GM12874 (cell line): ENCODE results near the gene UTS2.

ENCODE experiments used
- TF ChIP-seq, protein P1 (sequence below): IDR thresholded peaks from 2 replicates; pipeline ENCODE4 v1.5.1; 2011; ENCODE audit warnings: low read depth, mild to moderate bottlenecking, control low read depth, low read length, moderate library complexity; ENCODE audit not compliant: insufficient read depth

UTS2 gene

DNA sequence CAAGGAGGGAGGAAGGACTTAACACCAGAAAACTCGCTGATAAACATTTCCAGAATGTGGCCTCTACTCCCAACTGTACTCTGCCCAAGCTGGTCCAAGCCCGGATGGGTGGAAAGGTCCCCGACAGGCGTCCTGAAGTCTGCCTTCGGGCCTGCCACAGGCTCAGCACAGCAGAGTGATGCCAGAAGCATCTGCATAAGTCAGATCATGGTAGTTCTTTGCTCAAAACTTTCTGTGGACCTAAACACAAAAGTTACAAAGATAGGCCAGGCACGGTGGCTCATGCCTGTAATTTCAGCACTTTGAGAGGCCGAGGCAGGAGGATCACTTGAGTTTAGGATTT lies 790 bp upstream of the UTS2 start:
- TF ChIP-seq, protein P1, sequence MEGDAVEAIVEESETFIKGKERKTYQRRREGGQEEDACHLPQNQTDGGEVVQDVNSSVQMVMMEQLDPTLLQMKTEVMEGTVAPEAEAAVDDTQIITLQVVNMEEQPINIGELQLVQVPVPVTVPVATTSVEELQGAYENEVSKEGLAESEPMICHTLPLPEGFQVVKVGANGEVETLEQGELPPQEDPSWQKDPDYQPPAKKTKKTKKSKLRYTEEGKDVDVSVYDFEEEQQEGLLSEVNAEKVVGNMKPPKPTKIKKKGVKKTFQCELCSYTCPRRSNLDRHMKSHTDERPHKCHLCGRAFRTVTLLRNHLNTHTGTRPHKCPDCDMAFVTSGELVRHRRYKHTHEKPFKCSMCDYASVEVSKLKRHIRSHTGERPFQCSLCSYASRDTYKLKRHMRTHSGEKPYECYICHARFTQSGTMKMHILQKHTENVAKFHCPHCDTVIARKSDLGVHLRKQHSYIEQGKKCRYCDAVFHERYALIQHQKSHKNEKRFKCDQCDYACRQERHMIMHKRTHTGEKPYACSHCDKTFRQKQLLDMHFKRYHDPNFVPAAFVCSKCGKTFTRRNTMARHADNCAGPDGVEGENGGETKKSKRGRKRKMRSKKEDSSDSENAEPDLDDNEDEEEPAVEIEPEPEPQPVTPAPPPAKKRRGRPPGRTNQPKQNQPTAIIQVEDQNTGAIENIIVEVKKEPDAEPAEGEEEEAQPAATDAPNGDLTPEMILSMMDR: no peak

DNA sequence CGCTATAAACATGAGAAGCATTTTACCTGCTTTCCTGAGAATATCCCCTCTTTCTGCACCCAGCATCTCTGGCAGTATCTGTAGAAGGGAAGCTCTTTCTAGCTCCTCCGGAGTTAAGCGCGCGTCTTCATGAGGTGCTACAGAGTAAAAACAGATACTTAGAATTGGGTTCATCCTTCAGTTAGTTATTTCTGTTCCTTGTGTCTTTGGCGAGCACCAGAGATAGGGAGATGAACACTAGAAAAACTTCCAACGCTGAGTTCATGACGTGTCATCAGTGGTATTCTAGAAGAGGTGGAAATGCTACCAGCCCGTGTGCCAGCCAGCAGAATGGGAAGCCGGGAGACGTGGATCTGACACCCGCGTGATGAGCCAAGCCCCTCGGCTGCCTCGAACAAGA lies 2.1 kb downstream of the UTS2 start:
- TF ChIP-seq, protein P1: no peak

DNA sequence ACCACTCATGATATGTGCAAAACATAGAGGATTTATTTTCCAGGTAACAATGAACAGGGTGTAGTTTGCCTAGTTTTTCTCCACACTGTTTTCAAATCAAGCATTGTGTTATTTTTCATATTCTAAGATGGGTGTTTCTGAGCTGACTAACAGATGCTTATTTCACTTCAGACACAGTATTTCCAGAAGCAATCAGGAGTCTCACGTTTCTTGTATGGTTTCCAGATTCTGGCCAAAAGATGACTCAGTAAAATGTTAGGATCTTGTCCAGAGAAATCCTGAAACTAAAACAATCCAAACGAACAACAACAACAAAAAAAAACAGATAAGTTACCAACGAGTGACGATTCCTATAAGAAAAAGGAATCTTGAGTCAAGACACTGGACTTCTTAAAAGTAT lies 5.3 kb downstream of the UTS2 start:
- TF ChIP-seq, protein P1: no peak

DNA sequence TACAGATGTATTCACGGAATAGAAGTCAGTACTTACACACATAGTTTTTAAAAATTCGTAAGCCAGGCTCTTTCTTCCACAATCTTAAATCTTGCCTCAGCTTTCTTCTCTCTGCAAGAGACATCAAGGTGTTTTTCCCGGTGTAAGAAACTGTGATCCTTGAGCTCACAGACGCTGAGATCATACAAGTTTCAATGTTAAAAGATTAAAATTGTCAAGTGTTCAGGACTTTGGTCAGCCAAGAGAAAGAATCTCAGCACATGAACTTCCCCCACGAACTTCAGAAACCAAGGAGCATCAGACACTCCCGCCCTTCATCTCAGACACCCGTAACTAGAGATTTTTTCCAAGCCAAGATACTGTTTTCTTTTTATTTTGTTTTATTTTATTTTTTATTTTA lies 6.2 kb downstream of the UTS2 start:
- TF ChIP-seq, protein P1: no peak

DNA sequence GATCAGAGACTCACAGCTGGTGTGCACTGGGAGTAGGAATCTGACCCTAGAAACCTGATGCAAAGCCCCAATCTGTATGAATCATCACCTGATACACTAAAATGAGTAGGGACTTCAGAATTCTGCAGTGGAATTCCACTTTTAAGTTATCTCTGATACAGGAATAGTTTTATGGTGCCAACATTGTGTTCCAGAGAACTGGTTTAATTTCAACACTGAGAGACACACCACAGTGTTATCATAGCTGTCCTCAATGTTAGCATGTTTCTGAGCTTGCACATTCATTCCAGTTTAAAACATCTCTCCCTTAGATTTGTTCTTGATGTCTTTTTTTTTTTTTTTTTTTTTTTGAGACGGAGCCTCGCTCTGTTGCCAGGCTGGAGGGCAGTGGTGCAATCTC lies 7.1 kb downstream of the UTS2 start:
- TF ChIP-seq, protein P1: no peak

DNA sequence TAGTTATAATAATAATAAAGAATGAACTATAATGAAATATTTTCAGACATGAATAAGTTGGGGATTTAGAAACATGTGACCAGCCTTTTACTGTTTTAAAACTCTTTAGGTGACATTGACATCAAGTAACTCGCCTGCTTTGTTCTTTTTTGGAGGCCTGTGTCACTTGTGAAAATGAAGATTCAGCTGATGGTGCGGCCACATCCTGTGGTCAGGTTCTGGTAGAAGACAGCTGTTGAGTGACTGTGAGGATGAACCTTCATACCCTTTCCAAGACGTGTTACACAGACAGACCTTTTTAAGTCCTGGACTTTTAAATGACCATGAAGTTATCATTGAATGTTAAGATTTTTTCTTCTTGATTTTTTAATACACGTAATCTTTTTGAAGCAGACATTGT lies 10.3 kb downstream of the UTS2 start:
- TF ChIP-seq, protein P1: no peak

DNA sequence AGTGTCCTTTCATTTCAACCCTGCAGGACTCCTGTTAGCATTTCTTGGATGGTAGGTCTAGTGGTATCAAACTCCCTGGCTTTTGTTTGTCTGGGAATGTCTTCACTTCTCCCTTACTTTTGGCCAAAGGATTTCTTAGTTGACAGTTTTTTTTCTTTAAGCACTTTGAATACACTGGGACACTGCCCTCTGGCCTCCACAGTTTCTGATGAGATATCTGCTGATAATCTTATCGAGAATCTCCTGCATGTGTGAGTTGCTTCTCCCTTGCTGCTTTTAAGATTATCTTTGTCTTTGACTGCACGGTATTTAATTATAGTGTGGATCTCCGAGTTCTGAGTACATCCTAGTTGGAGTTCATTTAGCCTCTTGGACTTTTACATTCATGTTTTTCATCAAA lies 13.3 kb downstream of the UTS2 start:
- TF ChIP-seq, protein P1: no peak

DNA sequence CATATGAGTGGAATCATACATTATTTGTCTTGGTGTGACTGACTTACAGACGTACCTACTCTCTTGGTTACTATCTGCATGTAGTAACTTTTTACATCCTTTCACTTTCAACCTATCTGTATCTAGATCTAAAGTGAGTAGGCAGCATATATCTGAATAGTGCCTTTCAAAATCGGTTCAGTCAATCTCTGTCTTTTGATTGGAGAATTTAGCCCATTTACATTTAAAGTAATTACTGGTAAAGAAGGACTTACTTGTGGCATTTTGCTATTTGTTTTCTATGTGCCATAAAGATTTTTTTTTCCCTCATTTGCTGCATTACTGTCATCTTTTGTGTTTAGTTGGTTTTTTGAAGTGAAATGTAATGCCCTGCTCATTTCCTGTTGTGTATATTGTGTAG lies 14.2 kb downstream of the UTS2 start:
- TF ChIP-seq, protein P1: no peak
